ENCODE measurements around the gene ENPP1.

GRCh38 chr6:131920656-131921055 lies 112.8 kb downstream of the ENPP1 start:
- TF ChIP-seq CTCF (IDR thresholded peaks at IDR 0.05) = no peak
- no peak for TF ChIP-seq POLR2AphosphoS5 (IDR thresholded peaks at IDR 0.05; ENCODE audit: insufficient read depth in 1 of 2, low read depth in 1 of 2)
- no peak for TF ChIP-seq POLR2A (IDR thresholded peaks at IDR 0.05)

All from vagina (tissue), 2 donors.